ENCODE results near the gene THUMPD3.
A peak's percentile ranks its signal among the peaks of the same experiment; 100 is the strongest.

Gene THUMPD3, protein sequence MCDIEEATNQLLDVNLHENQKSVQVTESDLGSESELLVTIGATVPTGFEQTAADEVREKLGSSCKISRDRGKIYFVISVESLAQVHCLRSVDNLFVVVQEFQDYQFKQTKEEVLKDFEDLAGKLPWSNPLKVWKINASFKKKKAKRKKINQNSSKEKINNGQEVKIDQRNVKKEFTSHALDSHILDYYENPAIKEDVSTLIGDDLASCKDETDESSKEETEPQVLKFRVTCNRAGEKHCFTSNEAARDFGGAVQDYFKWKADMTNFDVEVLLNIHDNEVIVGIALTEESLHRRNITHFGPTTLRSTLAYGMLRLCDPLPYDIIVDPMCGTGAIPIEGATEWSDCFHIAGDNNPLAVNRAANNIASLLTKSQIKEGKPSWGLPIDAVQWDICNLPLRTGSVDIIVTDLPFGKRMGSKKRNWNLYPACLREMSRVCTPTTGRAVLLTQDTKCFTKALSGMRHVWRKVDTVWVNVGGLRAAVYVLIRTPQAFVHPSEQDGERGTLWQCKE

GRCh38 chr3:9362731-9363530 is at the start of gene THUMPD3:
Gene THUMPD3 (plus strand): TSS chr3:9363054. CDS start chr3:9365069, 2,015 bp downstream.
- peak; percentile 74 for DNase-seq (ENCODE audit: low read depth)

DNA sequence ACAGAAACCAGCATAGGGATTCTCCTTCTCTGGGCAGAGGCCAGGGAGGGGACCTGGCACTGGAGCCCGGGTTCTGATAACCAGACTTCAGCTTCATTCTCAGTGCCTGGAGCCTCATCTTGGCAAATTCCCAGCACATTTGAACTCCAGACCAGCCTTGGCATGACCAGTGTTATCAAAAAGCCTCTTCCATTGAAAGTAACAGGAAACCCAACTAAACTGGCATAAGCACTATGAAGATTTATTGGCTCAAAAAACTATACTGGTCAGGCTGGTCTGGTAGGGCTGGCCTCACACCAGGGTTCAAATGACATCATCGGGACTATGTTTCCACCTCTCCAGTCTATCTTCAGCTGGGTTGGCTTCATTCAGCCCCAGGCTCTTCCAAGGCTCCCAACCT is 48.1 kb upstream of the THUMPD3 start:
- no peak for DNase-seq (ENCODE audit: low read depth)

GRCh38 chr3:9316881-9317361 is 45.9 kb upstream of the THUMPD3 start:
- DNase-seq (ENCODE audit: low read depth) = peak; percentile 32

DNA sequence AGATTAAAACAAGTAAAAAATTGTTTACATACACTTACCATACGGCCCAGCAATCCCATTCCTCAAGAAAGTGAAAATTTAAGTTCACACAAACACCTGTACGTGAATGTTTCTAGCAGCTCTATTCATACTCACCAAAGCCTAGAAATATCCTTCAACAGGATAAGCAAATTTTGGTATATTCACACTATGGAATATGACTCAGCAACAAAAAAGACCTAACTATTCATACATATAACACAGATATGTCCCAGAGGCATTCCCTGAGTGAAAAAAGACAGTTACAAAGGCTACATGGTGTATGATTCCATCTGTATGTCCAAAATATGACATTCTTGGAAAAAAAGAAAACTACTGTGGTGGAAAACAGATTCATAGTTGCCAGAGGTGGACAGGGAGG is 40.1 kb upstream of the THUMPD3 start:
- DNase-seq (ENCODE audit: low read depth) = no peak

- no peak for DNase-seq (ENCODE audit: low read depth)
Observed at GRCh38 chr3:9324944-9325343, 37.9 kb upstream of the THUMPD3 start.

- DNase-seq (ENCODE audit: low read depth) = no peak
Observed at GRCh38 chr3:9327578-9327977, 35.3 kb upstream of the THUMPD3 start.

DNA sequence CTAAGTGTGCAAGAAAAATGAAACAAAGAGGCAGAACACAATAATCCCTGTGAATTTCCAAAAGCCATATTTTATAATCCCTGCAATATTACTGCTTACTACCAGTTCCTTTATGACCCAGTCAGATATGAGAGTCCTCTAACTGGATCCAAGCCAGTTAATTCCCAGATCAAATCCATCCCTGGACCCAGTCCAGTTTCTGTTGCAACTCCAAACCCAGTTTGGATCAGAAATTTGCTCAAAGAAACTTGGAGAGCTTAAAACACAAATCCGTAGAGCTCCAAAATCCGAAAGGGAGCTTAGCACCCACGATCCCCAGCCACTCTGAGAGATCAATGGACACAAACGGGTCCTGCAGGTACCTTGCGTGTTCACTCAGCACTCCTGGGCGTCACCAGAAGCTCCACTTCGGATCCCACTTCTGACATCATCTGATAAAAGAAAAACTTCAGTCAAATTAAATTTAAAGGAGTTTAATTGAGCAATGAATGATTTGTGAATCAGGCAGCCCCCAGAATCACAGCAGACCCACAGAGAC is 32.6 kb upstream of the THUMPD3 start:
- DNase-seq (ENCODE audit: low read depth) = no peak

DNA sequence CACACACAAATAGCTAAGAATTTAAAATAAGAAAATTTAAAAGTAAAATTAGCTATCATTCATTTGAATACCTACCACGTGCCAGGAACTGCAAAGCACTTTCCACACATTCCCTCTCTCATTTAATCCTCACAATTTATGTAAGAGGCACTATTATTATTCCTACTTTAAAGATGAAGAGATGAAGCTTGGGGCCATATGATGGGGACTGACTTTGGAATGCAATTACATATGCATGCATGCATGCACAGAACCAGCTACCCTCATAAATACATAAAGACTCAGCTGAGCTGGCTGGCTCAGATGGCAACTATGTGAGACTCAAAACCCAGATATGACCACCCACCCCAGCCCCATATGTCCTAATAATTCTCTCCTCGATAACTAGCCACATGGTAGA is 31.7 kb upstream of the THUMPD3 start:
- DNase-seq (ENCODE audit: low read depth) = no peak

DNA sequence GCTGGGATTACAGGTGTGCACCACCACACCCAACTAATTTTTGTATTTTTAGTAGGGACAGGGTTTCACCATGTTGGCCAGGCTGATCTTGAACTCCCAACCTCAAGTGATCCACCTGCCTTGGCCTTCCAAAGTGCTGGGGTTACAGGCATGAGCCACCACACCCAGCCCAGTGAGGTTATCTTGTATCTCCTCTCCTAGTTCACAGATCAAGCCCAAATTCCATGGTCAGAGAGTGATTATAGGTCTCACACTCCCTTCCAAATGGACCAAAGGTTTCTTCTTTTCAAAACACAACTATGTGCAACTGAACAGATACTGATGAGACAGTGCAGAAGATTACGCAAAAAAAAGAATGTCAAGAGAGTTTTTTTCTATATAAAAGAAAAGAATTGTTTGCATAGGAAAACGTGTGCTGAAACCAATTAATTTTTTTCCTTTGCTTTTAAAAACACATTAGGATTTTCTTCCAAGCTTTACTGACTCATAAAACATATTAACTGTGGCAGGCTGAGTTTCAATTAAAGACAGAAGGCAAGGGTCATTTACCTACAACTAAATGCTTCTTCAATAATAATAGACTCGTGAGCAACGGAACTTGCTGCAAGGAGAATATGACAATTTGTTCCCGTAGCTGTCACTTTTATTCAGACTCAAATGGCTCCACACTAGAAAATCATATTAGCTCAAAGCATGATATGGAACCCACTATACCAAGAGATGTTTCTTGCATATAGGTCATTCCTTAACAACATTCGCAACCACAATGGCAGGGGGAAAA is 30.4 kb upstream of the THUMPD3 start:
- DNase-seq (ENCODE audit: low read depth) = no peak

DNA sequence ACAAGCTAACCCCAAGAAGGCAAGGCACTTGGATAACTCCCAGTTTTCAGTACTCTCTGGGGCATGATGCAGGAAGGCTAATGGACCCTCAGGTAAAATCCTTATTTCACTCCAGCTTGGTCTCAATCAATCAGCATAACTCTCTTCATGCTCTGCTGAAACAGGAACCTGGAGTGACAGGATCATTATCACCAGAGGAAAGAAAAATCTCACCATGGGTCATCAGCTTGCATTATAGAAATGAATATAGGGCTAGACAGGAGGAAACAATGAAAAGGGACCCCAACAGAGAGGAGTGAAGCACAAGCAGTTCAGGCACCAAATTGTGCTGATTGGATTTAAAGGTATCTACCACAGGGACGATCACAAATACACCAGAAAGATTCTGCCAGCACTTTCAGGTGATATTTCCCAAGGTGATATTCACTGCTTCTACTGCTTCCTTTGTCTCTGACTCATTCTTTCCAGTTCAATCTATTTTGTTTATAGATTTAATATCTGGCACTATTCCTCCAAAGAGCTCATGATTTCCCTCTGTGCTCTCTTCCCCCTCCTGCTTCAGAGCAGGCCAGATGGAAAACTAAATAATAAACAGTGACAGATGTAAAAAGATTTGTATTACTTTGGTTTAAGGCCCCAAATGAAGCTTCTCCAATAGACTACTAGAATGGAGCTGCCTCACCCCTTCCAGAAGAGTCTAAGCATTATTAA is 22.9 kb upstream of the THUMPD3 start:
- DNase-seq (ENCODE audit: low read depth) = peak; percentile 21

GRCh38 chr3:9340472-9340902 is 22.4 kb upstream of the THUMPD3 start:
- DNase-seq (ENCODE audit: low read depth) = peak; percentile 77

GRCh38 chr3:9342696-9343095 is 20.2 kb upstream of the THUMPD3 start:
- DNase-seq (ENCODE audit: low read depth) = no peak

DNA sequence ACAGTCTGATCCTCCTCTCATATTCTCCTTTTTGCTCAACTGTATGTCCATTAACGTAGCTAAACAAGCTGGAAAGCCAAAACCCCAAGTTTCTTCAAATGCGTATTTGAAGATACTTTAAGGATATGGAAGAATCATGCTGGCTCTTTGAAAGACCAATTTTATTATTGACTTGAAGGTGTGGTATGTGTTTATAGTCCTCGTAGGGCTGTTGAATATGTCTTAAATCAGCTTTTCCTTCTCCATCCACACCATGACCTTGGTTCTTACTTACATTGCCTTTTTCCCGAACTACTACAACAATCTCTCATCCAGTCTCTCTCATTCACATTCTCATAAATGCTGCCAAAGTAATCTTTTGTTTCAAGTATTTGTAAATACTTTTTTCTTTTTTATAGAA is 19.7 kb upstream of the THUMPD3 start:
- no peak for DNase-seq (ENCODE audit: low read depth)

- DNase-seq (ENCODE audit: low read depth) = no peak
Observed at GRCh38 chr3:9345041-9345440, 17.8 kb upstream of the THUMPD3 start.

DNA sequence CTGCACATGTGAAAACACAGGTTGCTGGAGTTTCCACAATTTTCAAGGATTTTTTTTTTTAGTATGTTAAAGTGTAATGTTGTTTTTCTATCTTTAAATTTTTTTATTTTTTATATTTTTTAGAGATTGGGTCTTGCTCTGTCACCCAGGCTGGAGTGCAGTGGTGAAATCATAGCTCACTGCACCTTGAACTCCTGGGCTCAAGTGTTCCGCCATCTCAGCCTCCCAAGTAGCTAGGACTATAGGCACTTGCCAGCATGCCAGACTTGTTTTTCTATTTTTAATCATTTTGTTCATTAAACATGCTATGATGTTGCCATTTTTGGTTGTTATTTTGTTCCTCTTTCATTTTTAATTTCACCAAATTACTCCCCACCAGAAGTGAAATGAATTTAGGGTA is 16.7 kb upstream of the THUMPD3 start:
- DNase-seq (ENCODE audit: low read depth) = no peak

- peak; percentile 17 for DNase-seq (ENCODE audit: low read depth)
Observed at GRCh38 chr3:9347081-9347480, 15.8 kb upstream of the THUMPD3 start.

DNA sequence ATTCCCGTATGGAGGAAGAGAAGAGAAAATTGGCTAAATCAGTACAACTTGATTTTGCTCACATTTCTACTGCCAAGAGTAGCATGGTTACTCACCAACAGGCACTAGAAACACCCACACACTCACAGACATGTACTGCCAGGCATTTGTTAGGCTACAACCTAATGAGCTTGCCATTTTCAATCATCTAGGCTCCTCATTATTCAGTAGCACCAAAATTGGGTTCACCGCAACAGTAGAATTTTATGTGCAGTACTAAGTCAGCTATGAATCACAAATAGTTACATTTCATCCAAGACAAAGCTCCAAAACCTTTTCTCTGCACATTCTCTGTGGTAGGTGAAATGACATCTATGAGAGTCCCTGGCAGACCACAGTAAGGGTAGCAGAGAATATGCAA is 15.0 kb upstream of the THUMPD3 start:
- peak; percentile 92 for DNase-seq (ENCODE audit: low read depth)

DNA sequence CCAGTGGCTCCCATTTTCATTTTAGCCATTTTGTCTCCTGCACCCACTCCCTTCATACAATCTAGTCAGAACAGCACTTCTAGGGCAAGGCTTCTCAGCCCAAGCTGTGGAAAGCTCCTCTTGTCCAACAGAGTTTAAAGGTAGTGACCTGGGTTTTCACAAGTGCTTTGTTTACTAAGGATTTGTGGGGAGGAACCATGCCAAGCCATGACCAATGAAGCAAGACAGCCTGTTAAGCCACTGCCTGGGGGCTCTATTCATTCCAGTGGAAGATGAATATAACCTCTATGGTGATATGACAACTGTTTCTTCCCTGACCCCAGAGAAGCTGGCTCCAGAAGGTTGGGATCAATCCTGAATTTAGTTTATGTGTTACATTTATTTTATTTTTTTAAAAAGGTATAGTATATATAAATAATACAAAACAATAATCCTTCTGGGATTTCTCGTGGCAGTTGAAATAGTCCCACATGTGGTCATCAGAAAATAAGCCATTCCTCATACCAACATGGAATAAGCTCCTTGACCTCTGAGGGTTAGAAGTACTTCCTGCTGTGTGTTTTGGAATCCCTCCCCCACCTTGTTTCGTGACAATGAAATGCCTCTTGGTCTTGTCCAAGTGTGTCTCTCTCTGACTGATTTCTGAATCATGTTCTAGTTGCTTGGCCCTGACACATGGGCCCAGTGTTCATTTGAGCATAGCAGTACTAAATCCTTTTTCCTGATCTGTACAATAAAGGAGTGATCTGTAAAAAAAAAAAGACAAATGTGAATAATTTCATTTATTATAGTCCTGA is 13.3 kb upstream of the THUMPD3 start:
- peak; percentile 94 for DNase-seq (ENCODE audit: low read depth)

- DNase-seq (ENCODE audit: low read depth) = no peak
Observed at GRCh38 chr3:9351709-9352126, 11.1 kb upstream of the THUMPD3 start.
